DMS79 (cell line): ENCODE results near the gene SLC4A7.

Experiments
- DNase-seq: peaks from one replicate; lab custom pipeline; 2025; lab: John Stamatoyannopoulos, UW

Gene SLC4A7

GRCh38 chr3:27325419-27325818, 158.8 kb downstream of the SLC4A7 start:
- DNase-seq, result no peak

- DNase-seq, result no peak
Measured at GRCh38 chr3:27324686-27325085, 159.5 kb downstream of the SLC4A7 start.

GRCh38 chr3:27323087-27323570, 161.1 kb downstream of the SLC4A7 start:
- no peak for DNase-seq
